GM18508 (cell line): ENCODE results near the gene TPGS1.

Experiments used
- ATAC-seq: cut with Tn5 transposase; IDR thresholded peaks from one replicate; pipeline ENCODE4 v1.9.1; 2021; ENCODE audit warnings: moderate number of reproducible peaks; ENCODE audit not compliant: insufficient read depth, unreplicated experiment

The TPGS1 gene

DNA sequence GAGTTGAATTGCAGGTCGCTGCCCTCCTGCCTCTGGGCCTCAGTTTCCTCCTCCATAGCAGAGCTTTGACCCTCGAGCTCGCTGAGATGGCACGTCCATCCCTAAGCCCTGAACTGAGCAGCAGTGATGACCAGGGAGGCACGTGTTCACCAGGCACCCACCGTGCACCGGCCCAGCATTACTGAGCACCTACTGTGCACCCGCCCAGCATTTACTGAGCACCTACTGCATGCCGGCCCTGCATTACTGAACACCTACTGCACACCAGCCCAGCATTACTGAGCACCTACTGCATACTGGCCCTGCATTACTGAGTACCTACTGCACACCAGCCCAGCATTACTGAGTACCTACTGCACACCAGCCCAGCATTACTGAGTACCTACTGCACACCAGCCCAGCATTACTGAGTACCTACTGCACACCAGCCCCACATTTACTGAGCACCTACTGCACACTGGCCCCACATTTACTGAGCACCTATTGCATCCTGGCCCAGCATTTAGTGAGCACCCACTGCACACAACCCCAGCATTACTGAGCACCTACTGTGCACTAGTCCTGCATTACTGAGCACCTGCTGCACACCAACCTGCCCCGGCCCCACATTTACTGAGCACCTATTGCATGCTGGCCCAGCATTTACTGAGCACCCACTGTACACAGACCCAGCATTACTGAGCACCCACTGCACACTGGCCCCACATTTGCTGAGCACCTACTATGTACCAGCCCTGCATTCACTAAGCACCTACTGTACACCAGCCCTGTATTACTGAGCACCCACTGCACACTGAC, 6.3 kb downstream of the TPGS1 start:
- ATAC-seq, result no peak

DNA sequence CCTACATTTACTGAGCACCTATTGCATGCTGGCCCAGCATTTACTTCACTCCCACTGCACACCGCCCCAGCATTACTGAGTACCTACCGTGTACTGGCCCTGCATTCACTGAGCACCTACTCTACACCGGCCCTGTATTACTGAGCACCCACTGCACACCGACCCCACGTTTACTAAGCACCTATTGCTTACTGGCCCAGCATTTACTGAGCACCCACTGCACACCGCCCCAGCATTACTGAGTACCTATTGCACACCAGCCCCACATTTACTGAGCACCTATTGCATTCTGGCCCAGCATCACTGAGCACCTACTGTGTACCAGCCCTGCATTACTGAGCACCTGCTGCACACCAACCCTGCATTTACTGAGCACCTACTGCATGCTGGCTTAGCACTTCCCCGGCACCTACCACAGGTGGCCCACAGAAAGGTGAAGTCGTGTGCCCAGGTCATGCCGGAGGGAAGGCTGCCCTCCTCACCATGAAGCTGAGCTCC, 6.9 kb downstream of the TPGS1 start:
- ATAC-seq, result no peak

DNA sequence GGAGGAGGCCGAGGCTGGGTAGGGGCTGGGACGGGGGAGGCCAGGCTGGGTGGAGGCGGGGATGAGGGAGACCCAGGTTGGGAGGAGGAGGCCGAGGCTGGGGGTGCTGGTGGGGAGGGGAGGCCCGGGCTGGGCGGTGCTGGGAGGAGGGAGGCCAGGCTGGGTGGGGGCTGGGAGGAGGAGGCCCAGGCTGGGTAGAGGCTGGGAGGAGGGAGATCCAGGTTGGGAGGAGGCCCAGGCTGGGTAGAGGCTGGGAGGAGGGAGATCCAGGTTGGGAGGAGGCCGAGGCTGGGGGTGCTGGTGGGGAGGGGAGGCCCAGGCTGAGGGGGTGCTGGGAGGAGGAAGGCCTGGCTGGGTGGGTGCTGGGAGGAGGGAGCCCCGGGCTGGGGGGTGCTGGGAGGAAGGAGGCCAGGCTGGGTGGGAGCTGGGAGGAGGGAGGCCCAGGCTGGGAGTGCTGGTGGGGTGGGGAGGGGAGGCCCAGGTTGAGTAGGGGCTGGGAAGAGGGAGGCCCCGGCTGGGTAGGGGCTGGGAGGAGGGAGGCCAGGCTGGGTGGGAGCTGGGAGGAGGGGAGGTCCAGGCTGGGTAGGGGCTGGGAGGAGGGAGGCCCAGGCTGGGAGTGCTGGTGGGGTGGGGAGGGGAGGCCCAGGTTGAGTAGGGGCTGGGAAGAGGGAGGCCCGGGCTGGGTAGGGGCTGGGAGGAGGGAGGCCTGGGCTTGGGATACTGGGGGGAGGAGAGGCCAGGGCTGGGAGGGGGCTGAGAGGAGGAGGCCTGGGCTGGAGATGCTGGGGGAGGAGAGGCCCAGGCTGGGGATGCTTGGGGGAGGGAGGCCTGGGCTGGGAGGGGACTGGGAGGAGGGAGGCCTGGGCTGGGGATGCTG, 10.7 kb downstream of the TPGS1 start:
- no peak for ATAC-seq

DNA sequence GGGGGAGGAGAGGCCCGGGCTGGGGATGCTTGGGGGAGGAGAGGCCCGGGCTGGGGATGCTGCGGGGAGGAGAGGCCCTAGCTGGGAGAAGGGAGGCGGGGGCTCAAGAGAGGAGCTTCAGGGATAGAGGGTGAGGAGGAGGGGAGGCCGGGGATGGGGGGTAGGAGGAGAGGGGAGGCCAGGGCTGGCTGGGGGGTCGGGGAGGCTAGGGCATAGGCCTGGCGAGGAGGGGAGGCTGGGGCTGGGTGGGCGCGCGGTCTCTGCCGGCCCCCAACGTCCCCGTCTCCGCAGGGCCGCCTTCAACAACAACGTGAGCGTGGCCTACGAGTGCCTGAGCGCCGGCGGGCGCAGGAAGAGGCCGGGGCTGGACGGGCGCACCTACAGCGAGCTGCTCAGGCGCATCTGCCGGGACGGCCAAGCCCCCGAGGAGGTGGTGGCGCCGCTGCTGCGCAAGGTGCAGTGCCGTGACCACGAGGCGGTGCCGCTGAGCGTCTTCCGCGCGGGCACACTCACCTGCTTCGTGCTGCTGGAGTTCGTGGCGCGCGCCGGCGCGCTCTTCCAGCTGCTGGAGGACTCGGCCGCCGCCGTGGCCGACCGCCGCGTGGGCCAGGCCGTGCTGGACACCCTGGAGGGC, 11.4 kb downstream of the TPGS1 start:
- ATAC-seq, result no peak

DNA sequence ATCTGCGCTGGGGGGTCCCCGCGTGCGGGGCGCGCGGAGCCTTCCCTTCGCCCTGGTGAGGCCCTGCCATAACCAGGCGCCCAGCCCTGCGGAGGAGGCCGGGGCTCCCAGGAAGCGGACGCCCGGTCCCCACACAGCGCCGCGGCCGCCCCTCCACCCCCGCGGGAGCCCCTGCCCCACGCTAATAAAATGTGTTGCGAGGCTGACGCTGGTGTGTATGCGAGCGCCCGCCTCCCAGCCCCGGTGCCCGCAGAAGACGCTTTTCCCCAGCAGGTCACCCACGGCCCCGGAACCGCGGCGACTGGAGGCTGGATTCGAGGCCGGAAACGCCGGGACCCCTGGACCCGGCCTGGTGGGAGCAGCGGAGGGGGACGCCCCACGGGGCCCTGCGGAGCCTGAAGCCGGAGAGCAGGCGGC, 12.2 kb downstream of the TPGS1 start:
- ATAC-seq, result no peak

DNA sequence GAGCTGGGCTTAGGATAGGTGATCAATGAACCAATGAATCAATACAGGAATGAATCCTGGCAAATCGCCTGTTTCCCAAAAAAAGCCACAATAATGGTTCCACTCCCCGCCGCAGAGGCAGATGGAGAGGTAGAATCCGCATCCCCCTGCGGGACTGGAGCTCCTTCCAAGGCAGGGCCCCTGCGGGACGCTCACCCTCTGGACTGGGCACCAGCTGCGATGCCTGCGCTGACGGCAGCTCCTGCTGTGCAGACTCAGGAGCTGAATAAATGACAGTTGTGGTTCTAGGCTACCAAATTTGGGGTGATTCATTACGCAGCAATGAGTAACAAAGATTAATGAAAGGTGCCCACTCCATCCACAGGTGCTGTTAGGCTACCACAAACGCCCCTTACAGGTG, 15.4 kb downstream of the TPGS1 start:
- ATAC-seq, result no peak

DNA sequence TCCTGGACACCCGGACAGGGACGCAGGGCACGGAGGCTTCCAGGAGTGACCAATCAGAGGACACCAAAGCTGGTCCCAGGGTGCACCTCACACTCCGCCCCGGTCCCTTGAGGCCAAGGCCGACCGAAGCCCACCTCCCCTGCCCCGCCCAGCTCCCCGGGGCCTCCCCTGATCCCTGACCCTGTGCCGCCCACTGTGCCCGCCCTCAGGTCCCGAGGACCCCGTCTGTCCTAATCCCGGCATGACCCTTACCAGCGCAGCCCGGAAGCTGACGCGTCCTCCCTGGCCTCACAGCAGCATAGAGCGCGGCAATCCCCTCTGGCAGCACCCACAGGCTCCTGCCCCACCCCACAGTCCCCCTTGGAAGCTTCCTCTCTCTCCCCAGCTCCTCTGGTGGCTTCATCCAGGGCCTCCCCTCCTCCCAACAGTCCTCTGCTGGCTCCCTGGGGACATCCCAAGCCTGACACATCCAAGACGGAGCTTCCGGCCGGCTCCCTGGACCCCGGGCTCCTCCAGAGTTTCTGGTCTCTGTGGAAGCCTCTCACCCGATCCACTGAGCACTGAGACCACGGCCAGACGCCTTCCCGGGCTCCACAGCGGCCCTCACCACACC, 16.9 kb downstream of the TPGS1 start:
- ATAC-seq, result no peak

DNA sequence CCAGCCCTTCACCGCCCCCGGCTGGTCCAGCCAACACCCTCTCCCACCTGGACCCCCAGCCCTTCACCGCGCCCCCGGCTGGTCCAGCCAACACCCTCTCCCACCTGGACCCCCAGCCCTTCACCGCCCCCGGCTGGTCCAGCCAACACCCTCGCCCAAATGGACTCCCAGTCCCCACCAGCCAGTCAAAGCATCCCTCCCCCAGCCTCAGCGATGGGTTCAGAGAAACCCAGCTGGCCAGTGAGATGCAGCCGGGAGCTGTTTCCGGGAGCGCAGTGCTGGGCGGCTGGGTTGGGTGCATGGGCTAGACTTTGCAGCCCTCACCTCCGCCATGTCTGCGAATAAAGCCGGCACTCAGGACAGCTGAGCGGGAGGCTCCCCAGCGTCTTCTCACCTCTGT, 17.7 kb downstream of the TPGS1 start:
- ATAC-seq, result no peak

DNA sequence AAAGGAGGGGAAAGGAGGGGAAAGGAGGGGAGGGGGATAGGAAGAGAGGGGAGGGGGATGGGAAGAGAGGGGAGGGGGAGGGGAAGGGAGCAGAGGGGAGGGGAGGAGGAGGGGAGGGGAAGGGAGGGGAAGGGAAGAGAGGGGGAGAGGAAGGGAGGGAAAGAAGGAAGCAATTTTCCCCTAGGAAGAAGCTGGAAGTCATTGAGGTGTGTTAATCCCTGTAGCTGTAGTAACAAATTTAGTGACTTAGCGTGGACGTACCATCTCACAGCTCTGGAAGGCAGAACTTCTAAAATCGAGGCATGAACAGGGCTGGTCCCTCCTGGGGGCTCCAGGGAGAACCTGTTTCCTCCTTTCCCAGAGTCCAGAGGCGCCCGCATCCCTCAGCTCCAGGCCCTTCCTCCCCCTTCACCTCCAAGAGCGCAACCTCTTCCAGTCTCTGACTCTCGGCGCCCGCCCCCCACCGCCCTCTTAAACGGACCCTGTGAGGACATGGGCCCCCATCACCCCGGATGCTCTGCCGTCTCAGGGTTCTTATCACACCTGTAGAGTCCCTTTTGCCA, 18.6 kb downstream of the TPGS1 start:
- no peak for ATAC-seq

DNA sequence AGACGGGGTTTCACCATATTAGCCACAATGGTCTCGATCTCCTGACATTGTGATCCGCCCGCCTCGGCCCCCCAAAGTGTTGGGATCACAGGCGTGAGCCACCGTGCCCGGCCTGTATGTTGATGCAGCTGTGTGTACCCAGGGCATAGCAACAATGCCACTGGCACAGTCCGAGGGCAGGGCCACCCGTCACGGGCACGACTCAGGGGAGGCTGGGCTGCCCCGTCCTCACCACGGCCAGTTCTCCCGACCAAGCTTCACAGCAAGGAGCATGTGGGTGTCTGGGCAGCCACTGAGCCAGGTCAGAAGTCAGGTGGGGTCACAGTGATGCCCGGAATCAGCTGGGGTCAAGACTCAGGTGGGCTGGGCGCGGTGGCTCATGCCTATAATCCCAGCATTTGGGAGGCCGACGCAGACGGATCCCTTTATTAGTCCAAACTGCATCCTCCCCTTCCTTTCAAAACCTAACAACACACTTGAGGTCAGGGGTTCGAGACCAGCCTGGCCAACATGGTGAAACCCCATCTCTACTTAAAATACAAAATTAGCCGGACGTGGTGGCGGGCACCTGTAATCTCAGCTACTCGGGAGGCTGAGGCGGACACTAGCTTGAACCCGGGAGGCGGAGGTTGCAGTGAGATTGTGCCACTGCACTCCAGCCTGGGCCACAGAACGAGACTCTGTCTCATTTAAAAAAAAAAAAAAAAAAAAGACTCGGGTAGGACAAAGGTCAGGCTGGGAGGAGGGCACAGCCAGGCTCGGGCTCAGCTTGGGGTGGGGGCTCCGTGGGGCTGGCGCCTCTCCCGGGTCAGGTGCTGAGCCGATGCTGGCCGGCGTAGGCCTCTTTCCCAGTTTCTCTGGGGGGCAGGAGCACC, 23.1 kb downstream of the TPGS1 start:
- ATAC-seq, result no peak

DNA sequence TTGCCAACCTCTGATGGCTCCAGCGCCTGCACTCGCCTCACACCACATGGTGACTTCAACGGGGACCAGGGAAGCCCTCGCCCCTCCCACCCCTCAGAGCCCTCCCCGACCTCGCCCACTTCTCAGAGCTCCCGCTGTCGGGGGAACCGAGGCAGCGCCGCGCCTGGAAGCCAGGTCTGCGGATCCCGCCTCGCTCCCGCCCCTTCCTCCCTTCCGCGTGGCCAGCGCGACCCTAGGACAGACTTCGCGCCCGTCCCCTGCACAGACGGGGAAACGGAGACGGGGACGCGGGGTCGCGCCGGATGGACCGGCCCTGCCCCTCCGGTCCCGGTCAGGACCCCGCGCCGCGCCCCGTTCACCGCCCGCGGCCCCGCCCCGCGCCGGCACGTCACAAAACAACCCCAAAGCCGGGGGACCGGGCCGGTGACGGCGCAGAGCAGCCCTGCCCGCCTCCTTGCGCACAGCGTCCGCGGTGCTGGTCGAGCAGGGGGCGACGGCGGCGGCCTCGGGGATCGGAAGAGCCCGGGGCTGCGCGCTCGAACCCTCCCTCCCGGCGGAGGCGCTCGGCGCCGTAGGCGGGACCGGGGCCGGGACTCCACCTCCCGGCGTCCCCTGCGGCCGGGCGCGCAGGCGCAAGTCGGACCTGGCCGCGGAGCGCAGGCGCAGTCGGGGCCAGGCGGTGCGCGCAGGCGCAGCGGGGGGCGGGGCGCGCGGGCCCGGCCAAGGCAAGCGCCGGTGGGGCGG, 23.9 kb downstream of the TPGS1 start:
- no peak for ATAC-seq

DNA sequence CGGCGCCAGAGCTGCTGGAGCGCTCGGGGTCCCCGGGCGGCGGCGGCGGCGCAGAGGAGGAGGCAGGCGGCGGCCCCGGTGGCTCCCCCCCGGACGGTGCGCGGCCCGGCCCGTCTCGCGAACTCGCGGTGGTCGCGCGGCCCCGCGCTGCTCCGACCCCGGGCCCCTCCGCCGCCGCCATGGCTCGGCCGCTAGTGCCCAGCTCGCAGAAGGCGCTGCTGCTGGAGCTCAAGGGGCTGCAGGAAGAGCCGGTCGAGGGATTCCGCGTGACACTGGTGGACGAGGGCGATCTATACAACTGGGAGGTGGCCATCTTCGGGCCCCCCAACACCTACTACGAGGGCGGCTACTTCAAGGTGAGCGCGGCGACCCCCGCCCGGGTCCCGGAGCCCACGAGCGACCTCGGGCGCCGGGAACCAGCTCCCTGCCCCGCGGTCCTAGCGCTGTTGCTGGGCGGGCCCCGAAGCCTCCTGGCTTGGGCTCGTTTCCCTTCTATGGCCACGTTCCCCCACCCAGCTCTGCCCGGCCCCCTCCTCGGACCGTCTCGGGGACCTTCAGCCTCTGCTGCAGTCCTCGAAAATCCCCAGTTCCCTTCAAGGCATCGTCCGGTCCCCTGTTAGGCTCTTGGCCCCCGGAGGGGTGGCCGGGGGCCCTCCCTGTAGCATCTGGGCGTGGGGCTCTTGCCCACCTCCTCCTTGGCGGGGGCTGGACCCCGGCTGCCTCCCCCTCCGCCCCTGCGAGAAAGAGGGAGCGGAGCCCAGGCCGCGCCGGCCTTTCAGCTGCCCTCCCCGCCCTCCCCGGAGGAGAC, 24.7 kb downstream of the TPGS1 start, which contains the start of gene CDC34:
Gene CDC34, plus strand, starts transcription at position 8 of the 808 bp plus-strand sequence. Its CDS starts 172 bp downstream, at position 180.
- ATAC-seq, result no peak

DNA sequence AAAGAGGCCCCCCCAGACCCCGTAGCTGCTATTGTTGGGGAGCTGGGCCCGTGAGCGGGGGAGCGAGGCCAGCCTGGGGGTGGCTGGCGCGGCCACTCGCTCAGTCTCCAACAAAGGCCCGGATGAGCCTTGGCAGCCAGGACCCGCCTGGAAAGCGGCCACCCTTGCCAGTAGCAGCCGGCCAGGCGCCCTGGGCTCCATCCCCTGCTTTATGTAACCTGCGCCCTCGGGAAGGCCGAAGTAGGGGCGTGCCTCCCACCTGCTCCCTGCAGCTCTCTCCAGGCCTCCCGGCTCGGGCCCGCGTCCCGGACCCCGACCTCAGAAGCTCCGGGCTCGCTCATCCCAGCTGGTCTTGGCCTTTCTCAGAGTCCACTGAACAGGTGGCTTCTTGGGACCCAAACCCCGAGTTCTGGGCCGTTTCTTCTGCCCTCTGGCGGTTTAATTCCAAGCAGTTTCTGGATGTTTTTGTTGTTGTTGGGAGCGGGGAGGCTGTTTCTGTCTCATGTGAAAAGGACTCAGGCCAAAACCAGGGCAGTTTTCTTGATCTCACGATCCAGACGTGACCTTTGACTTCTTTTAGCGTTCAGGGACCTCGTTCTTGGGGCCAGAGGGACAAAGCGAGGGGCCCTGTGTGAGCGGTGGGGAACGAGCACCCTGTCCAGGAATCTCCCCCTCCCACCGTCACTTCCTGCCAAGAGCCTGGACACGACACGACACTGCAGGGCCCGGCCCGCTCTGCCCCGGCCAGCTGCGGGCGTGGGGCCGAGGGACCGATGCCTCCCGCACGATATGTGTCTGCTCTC, 25.5 kb downstream of the TPGS1 start:
- ATAC-seq, result no peak

DNA sequence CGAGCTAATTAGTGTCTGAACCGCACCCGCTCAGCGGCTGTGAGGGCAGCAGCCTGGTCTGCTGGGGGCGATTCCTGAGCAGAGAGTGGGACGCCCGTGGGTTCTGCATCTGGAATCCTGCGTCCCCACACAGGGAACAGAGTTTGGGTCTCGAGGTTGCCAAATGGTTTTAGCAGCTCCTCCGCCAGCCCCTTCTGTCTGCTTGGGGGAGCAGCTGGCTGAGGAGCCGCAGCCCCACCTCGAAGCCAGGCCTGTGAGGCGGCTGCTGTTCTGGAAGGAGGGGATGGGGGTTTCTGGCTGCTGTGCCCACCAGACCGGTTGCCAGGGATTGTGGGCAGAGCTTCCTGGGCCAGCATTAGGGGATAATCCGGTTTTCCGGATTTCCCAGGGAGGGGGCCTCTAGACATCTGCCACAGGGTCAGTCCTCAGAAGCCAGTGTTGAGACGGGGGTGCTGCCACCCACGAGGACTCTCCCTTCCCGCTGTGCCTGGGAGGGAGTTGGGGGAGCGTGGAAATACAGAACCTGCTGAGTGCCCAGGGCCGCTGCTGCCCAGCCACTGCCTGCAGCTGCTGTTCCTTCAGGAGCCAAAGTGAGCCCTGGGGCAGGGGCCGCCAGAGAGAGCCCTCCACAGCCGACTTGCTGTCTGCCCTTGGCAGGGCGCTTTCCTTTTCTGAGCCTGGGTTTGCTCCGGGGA, 26.2 kb downstream of the TPGS1 start:
- ATAC-seq, result no peak

DNA sequence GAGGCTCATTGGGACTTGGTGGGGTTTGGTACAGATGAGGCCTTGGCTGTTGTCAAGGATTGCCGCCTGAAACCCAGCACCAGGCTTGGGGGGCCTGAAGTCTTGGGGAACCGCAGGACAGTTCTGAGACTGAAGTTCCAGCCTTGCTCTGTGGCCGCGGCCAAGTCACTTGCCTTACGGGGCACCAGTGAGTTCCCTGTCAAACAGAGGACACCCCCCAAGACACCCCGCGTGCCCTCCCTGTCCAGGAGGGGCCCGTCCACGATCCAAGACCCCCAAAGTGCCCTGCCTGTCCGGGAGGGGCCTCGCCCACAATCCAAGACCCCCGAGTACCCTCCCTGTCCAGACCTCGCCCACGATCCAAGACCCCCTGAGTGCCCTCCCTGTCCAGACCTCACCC, 26.8 kb downstream of the TPGS1 start:
- no peak for ATAC-seq
